HG03520 (cell line): ENCODE data around the gene PPP1R11.
A peak's percentile ranks its signal among the peaks of the same experiment; 100 is the strongest.
"Not testable (repeated sequence)": the region's sequence is repeated elsewhere in the genome, so short reads cannot be mapped to it uniquely, and the experiment has no call there.

ENCODE experiments used
- ATAC-seq: cut with Tn5 transposase; IDR thresholded peaks from one replicate; pipeline ENCODE4 v1.9.1; 2021; ENCODE audit warnings: mild to moderate bottlenecking, moderate library complexity; ENCODE audit not compliant: unreplicated experiment

Gene PPP1R11

GRCh38 chr6:30066577-30067459 is at the start of gene PPP1R11:
TSS of gene PPP1R11 (plus strand) at chr6:30067198. CDS start at chr6:30067411, 213 bp downstream.
- ATAC-seq, result peak; percentile 92

- no peak for ATAC-seq
Observed at GRCh38 chr6:30019819-30020218, 47.2 kb upstream of the PPP1R11 start.

GRCh38 chr6:30020626-30021025 is 46.4 kb upstream of the PPP1R11 start:
- no peak for ATAC-seq

GRCh38 chr6:30022189-30022588 is 44.8 kb upstream of the PPP1R11 start:
- ATAC-seq, result no peak

GRCh38 chr6:30022712-30023111 is 44.3 kb upstream of the PPP1R11 start:
- ATAC-seq, result not testable (repeated sequence)

- no peak for ATAC-seq
Observed at GRCh38 chr6:30025186-30025585, 41.8 kb upstream of the PPP1R11 start.

- no peak for ATAC-seq
Observed at GRCh38 chr6:30029588-30029987, 37.4 kb upstream of the PPP1R11 start.

GRCh38 chr6:30031381-30031780 is 35.6 kb upstream of the PPP1R11 start:
- no peak for ATAC-seq

- not testable (repeated sequence) for ATAC-seq
Observed at GRCh38 chr6:30033440-30033839, 33.6 kb upstream of the PPP1R11 start.

- ATAC-seq, result no peak
Observed at GRCh38 chr6:30035784-30036183, 31.2 kb upstream of the PPP1R11 start.

GRCh38 chr6:30037182-30037788 is 29.7 kb upstream of the PPP1R11 start:
- ATAC-seq, result no peak

GRCh38 chr6:30041221-30041620 is 25.8 kb upstream of the PPP1R11 start:
- no peak for ATAC-seq

GRCh38 chr6:30041821-30042220 is 25.2 kb upstream of the PPP1R11 start:
- no peak for ATAC-seq

GRCh38 chr6:30042476-30042875 is 24.5 kb upstream of the PPP1R11 start:
- no peak for ATAC-seq

GRCh38 chr6:30042914-30043313 is 24.1 kb upstream of the PPP1R11 start:
- no peak for ATAC-seq

- no peak for ATAC-seq
Observed at GRCh38 chr6:30043744-30044143, 23.3 kb upstream of the PPP1R11 start.

GRCh38 chr6:30044630-30045029 is 22.4 kb upstream of the PPP1R11 start:
- no peak for ATAC-seq

- no peak for ATAC-seq
Observed at GRCh38 chr6:30047220-30047619, 19.8 kb upstream of the PPP1R11 start.

GRCh38 chr6:30053682-30054081 is 13.3 kb upstream of the PPP1R11 start:
- ATAC-seq, result no peak

- no peak for ATAC-seq
Observed at GRCh38 chr6:30055513-30055912, 11.5 kb upstream of the PPP1R11 start.

- peak; percentile 20 for ATAC-seq
Observed at GRCh38 chr6:30060606-30061091, 6.3 kb upstream of the PPP1R11 start.
